HCT116 (cell line): ENCODE measurements around the gene CDH3. TPM values are rescaled to one million over a fixed set of nuclear protein-coding genes. Genes with fewer than 3 reads are reported as not detected.

Experiments
- ATAC-seq: fragments of 200-7000 bp; cut with Tn5 transposase; 2 replicates; pipeline ENCODE4 v1.9.1; 2020; ENCODE audit warnings: mild to moderate bottlenecking, moderate library complexity
- BruUV-seq: library from RNA; stranded (reverse); fragments of 400-500 nt; replicated peaks from 2 replicates; lab custom pipeline; 2021; lab: Mats Ljungman, UMichigan
- CTCF ChIA-PET: fragments of 300-600 bp; sonication (Branson Sonifier 250); formaldehyde crosslinking; loops from one replicate; lab custom pipeline; 2021; ENCODE audit warnings: antibody characterized with exemption; lab: Charles Lee
- POLR2A ChIA-PET: fragments of 300-600, 350-600 bp; sonication (Branson Sonifier 250); formaldehyde crosslinking; loops from one replicate; lab custom pipeline; 2021; ENCODE audit warnings: antibody characterized with exemption; lab: Charles Lee
- RAD21 ChIA-PET, 2 experiments: fragments of 300-600 bp; sonication (Branson Sonifier 250); formaldehyde crosslinking; loops; one replicate each; lab custom pipeline; 2023; ENCODE audit warnings: low total read pairs in 2 of 2; ENCODE audit not compliant: uncharacterized antibody in 2 of 2, unreplicated experiment in 2 of 2, low non-redundant PET in 1 of 2; lab: Charles Lee
- DNase-seq: peaks from one replicate; pipeline ENCODE4 v3.0.0-alpha.2; 2010; ENCODE audit warnings: low read depth, low spot score
- H2AFZ ChIP-seq: fragments of 200-600 bp; shearing (Covaris generic), sonication (generic); 2 replicates; pipeline ENCODE4 v1.6.1; 2017; ENCODE audit warnings: low read depth, mixed run types, mixed read lengths, antibody characterized with exemption, low read length; ENCODE audit not compliant: poor library complexity, severe bottlenecking
- H3K27ac ChIP-seq: 2 replicates; pipeline ENCODE4 v1.5.1; 2012; ENCODE audit warnings: low read depth, low read length
- H3K27me3 ChIP-seq: fragments of 200-600 bp; sonication (generic); 2 replicates; pipeline ENCODE4 v1.6.1; 2016; ENCODE audit warnings: mixed run types, low read length, mixed read lengths; ENCODE audit not compliant: insufficient read depth
- H3K36me3 ChIP-seq, 2 experiments: fragments of 200-500 bp in 1 of 2; fragments of 200-600 bp in 1 of 2; sonication (Bioruptor generic) in 1 of 2; sonication (generic) in 1 of 2; 2 replicates each; pipeline versions ENCODE4 v1.5.1 to v1.6.1; 2014 to 2016; ENCODE audit warnings: low read length in 2 of 2, inconsistent platforms in 1 of 2, mixed read lengths in 1 of 2, mixed run types in 1 of 2; ENCODE audit not compliant: insufficient read depth in 2 of 2, control insufficient read depth in 1 of 2
- H3K4me1 ChIP-seq, 2 experiments: fragments of 200-600 bp in 1 of 2; sonication (generic) in 1 of 2; 2 replicates each; pipeline versions ENCODE4 v1.5.1 to v1.6.1; 2012 to 2017; ENCODE audit warnings: low read length in 2 of 2, inconsistent platforms in 1 of 2, mild to moderate bottlenecking in 1 of 2, mixed read lengths in 1 of 2, mixed run types in 1 of 2, moderate library complexity in 1 of 2; ENCODE audit not compliant: insufficient read depth in 2 of 2, control insufficient read depth in 1 of 2
- H3K4me2 ChIP-seq: fragments of 200-600 bp; sonication (generic); 2 replicates; pipeline ENCODE4 v1.6.1; 2017; ENCODE audit warnings: mixed run types, low read length, mixed read lengths
- H3K4me3 ChIP-seq, 2 experiments: fragments of 200-600 bp in 1 of 2; sonication (generic) in 1 of 2; replicated peaks in 1 of 2; 2 replicates each; pipeline ENCODE4 v1.5.1; 2011 to 2016; ENCODE audit warnings: low read length in 2 of 2, control low read depth in 1 of 2, low read depth in 1 of 2, mild to moderate bottlenecking in 1 of 2, mixed read lengths in 1 of 2, mixed run types in 1 of 2
- H3K79me2 ChIP-seq: fragments of 200-600 bp; sonication (generic); 2 replicates; pipeline ENCODE4 v1.6.1; 2017; ENCODE audit warnings: mild to moderate bottlenecking, mixed run types, low read length, moderate library complexity, mixed read lengths; ENCODE audit not compliant: insufficient read depth
- H3K9ac ChIP-seq: fragments of 200-600 bp; sonication (generic); 2 replicates; pipeline ENCODE4 v1.6.1; 2016; ENCODE audit warnings: low read length, mixed read lengths
- H3K9me2 ChIP-seq: fragments of 200-600 bp; sonication (generic), shearing (Covaris generic); 2 replicates; pipeline ENCODE4 v1.6.1; 2017; ENCODE audit warnings: mixed run types, mild to moderate bottlenecking, moderate library complexity; ENCODE audit not compliant: insufficient read depth
- H3K9me3 ChIP-seq, 2 experiments: fragments of 200-500 bp in 1 of 2; fragments of 200-600 bp in 1 of 2; sonication (Bioruptor generic) in 1 of 2; sonication (generic) in 1 of 2; 2 replicates each; pipeline ENCODE4 v1.6.1; 2014 to 2017; ENCODE audit warnings: low read length in 2 of 2, mixed read lengths in 2 of 2, inconsistent platforms in 1 of 2, low read depth in 1 of 2, mild to moderate bottlenecking in 1 of 2, mixed run types in 1 of 2, moderate library complexity in 1 of 2; ENCODE audit not compliant: control insufficient read depth in 1 of 2, insufficient read depth in 1 of 2
- H4K20me1 ChIP-seq: fragments of 200-600 bp; sonication (generic), shearing (Covaris generic); 2 replicates; pipeline ENCODE4 v1.6.1; 2017; ENCODE audit warnings: mixed run types, mild to moderate bottlenecking, moderate library complexity; ENCODE audit not compliant: insufficient read depth
- CBX3 ChIP-seq: IDR thresholded peaks from 2 replicates; pipeline ENCODE4 v1.6.1; 2012; ENCODE audit warnings: low read depth
- CEBPB ChIP-seq: IDR thresholded peaks from 2 replicates; pipeline ENCODE4 v1.6.1; 2012; ENCODE audit warnings: low read depth
- EGR1 ChIP-seq: IDR thresholded peaks from 2 replicates; pipeline ENCODE4 v1.6.1; 2012; ENCODE audit warnings: low read depth
- EZH2 ChIP-seq: fragments of 200-600 bp; sonication (generic); IDR thresholded peaks from 2 replicates; pipeline ENCODE4 v1.6.1; 2017; ENCODE audit warnings: antibody characterized with exemption, mixed run types
- FOSL1 ChIP-seq: IDR thresholded peaks from 2 replicates; pipeline ENCODE4 v1.6.1; 2012; ENCODE audit warnings: low read depth
- JUND ChIP-seq: IDR thresholded peaks from 2 replicates; pipeline ENCODE4 v1.6.1; 2012
- POLR2AphosphoS5 ChIP-seq: IDR thresholded peaks from 2 replicates; pipeline ENCODE4 v1.6.1; 2011; ENCODE audit warnings: mild to moderate bottlenecking, low read depth, low read length, moderate library complexity
- RAD21 ChIP-seq: IDR thresholded peaks from 2 replicates; pipeline ENCODE4 v1.6.1; 2012; ENCODE audit warnings: low read depth, mild to moderate bottlenecking
- SIN3A ChIP-seq: IDR thresholded peaks from 2 replicates; pipeline ENCODE4 v1.6.1; 2012; ENCODE audit warnings: low read depth
- SP1 ChIP-seq: IDR thresholded peaks from 2 replicates; pipeline ENCODE4 v1.6.1; 2012; ENCODE audit warnings: low read depth
- SRF ChIP-seq: IDR thresholded peaks from 2 replicates; pipeline ENCODE4 v1.6.1; 2012; ENCODE audit warnings: low read depth
- TCF7L2 ChIP-seq: IDR thresholded peaks from 2 replicates; pipeline ENCODE4 v1.7.0; 2011; ENCODE audit warnings: borderline replicate concordance, inconsistent platforms; ENCODE audit not compliant: insufficient read depth, insufficient read length; ENCODE audit errors: extremely low read depth
- YY1 ChIP-seq: IDR thresholded peaks from 2 replicates; pipeline ENCODE4 v1.6.1; 2011; ENCODE audit warnings: low read length, low read depth, moderate library complexity, mild to moderate bottlenecking; ENCODE audit not compliant: insufficient replicate concordance; ENCODE audit errors: extremely low read depth
- ZNF274 ChIP-seq: fragments of 200-500 bp; sonication (Bioruptor generic); IDR thresholded peaks from 2 replicates; pipeline ENCODE4 v1.6.1; 2014; ENCODE audit warnings: mild to moderate bottlenecking, low read depth, low read length, inconsistent platforms
- intact Hi-C: fragments of 100-400 bp; cut with micrococcal nuclease; formaldehyde crosslinking; loops from 2 replicates; pipeline ENCODE4 v1.10.0; 2022
- total RNA-seq: library from RNA; stranded (reverse); gene quantifications from one replicate; pipeline ENCODE4 v1.2.1, GENCODE V29; 2021; ENCODE audit not compliant: unreplicated experiment
- TF ChIP-seq, protein P1 (sequence below): IDR thresholded peaks from 2 replicates; pipeline ENCODE4 v1.6.1; 2012; ENCODE audit warnings: low read depth
- TF ChIP-seq, protein P2 (sequence below): IDR thresholded peaks from 2 replicates; pipeline ENCODE4 v1.6.1; 2011; ENCODE audit warnings: mild to moderate bottlenecking, low read length, moderate library complexity; ENCODE audit not compliant: insufficient replicate concordance; ENCODE audit errors: extremely low read depth
- TF ChIP-seq, protein P3 (sequence below): IDR thresholded peaks from 2 replicates; pipeline ENCODE4 v1.6.1; 2012
- TF ChIP-seq, protein P4 (sequence below), 3 experiments: fragments of 200-600 bp in 1 of 3; sonication (generic) in 1 of 3; IDR thresholded peaks in 2 of 3; conservative IDR thresholded peaks in 1 of 3; 2 replicates each; pipeline ENCODE4 v1.5.1; 2012 to 2017; ENCODE audit warnings: low read depth in 2 of 3, low read length in 2 of 3, antibody characterized with exemption in 1 of 3, borderline replicate concordance in 1 of 3, control low read depth in 1 of 3, mild to moderate bottlenecking in 1 of 3, mixed read lengths in 1 of 3, mixed run types in 1 of 3, moderate library complexity in 1 of 3; ENCODE audit not compliant: insufficient read depth in 1 of 3

CDH3 gene
- total RNA-seq, 1 experiment from 2014 or later, result 94.7 TPM

DNA sequence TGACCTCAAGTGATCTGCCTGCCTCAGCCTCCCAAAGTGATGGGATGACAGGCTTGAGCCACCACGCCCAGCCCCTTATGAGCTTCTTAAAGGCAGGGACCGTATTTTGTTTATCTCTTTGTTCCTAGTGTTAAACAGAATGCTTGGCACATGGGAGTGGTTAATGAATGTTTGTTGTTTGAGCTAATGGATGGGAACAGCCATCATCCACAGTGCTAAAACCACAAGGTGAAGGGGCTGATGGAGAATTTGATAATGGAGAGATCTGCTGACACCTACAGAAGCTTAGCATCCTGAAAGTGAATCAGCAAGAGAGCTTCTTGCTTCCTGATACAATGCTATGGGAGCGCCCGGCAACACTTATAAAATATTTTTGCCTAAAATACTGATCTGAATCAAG is 83.4 kb downstream of the CDH3 start:
- H3K27ac ChIP-seq, result no peak overlapping the region
- ChIA-PET CTCF (no interaction called here), RAD21 (no interaction called here), POLR2A (interaction anchor here (1.2 kb wide), 1 partner anchor 8 kb away, joined by 6 read pairs; the partner anchor contains the start of gene CDH1)
- BruUV-seq, result no TSS peak
- no peak overlapping the region for H3K4me2 ChIP-seq
- H3K79me2 ChIP-seq, result no peaks in the 10 kb centered on the region
- no peak overlapping the region for H2AFZ ChIP-seq
- no peak overlapping the region for H3K4me3 ChIP-seq
- H4K20me1 ChIP-seq, result no peaks in the 10 kb centered on the region
- TF ChIP-seq SIN3A (no peak), SP1 (no peak), SRF (no peak), JUND (no peak), EGR1 (no peak), EZH2 (no peak), FOSL1 (no peak), YY1 (no peak), CBX3 (no peak), TCF7L2 (no peak), POLR2AphosphoS5 (no peak), ZNF274 (no peak), CEBPB (no peak), RAD21 (no peak)
- TF ChIP-seq, protein P1, sequence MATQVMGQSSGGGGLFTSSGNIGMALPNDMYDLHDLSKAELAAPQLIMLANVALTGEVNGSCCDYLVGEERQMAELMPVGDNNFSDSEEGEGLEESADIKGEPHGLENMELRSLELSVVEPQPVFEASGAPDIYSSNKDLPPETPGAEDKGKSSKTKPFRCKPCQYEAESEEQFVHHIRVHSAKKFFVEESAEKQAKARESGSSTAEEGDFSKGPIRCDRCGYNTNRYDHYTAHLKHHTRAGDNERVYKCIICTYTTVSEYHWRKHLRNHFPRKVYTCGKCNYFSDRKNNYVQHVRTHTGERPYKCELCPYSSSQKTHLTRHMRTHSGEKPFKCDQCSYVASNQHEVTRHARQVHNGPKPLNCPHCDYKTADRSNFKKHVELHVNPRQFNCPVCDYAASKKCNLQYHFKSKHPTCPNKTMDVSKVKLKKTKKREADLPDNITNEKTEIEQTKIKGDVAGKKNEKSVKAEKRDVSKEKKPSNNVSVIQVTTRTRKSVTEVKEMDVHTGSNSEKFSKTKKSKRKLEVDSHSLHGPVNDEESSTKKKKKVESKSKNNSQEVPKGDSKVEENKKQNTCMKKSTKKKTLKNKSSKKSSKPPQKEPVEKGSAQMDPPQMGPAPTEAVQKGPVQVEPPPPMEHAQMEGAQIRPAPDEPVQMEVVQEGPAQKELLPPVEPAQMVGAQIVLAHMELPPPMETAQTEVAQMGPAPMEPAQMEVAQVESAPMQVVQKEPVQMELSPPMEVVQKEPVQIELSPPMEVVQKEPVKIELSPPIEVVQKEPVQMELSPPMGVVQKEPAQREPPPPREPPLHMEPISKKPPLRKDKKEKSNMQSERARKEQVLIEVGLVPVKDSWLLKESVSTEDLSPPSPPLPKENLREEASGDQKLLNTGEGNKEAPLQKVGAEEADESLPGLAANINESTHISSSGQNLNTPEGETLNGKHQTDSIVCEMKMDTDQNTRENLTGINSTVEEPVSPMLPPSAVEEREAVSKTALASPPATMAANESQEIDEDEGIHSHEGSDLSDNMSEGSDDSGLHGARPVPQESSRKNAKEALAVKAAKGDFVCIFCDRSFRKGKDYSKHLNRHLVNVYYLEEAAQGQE, result no peak
- TF ChIP-seq, protein P2, sequence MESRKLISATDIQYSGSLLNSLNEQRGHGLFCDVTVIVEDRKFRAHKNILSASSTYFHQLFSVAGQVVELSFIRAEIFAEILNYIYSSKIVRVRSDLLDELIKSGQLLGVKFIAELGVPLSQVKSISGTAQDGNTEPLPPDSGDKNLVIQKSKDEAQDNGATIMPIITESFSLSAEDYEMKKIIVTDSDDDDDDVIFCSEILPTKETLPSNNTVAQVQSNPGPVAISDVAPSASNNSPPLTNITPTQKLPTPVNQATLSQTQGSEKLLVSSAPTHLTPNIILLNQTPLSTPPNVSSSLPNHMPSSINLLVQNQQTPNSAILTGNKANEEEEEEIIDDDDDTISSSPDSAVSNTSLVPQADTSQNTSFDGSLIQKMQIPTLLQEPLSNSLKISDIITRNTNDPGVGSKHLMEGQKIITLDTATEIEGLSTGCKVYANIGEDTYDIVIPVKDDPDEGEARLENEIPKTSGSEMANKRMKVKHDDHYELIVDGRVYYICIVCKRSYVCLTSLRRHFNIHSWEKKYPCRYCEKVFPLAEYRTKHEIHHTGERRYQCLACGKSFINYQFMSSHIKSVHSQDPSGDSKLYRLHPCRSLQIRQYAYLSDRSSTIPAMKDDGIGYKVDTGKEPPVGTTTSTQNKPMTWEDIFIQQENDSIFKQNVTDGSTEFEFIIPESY, result no peak
- TF ChIP-seq, protein P3, sequence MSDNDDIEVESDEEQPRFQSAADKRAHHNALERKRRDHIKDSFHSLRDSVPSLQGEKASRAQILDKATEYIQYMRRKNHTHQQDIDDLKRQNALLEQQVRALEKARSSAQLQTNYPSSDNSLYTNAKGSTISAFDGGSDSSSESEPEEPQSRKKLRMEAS, result no peak
- TF ChIP-seq, protein P4, sequence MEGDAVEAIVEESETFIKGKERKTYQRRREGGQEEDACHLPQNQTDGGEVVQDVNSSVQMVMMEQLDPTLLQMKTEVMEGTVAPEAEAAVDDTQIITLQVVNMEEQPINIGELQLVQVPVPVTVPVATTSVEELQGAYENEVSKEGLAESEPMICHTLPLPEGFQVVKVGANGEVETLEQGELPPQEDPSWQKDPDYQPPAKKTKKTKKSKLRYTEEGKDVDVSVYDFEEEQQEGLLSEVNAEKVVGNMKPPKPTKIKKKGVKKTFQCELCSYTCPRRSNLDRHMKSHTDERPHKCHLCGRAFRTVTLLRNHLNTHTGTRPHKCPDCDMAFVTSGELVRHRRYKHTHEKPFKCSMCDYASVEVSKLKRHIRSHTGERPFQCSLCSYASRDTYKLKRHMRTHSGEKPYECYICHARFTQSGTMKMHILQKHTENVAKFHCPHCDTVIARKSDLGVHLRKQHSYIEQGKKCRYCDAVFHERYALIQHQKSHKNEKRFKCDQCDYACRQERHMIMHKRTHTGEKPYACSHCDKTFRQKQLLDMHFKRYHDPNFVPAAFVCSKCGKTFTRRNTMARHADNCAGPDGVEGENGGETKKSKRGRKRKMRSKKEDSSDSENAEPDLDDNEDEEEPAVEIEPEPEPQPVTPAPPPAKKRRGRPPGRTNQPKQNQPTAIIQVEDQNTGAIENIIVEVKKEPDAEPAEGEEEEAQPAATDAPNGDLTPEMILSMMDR (IDR thresholded peaks at IDR 0.05 in 2 of 3, conservative IDR thresholded peaks at IDR 0.05 in 1 of 3; ENCODE audit: borderline replicate concordance in 1 of 3, insufficient read depth in 1 of 3, low read depth in 2 of 3, low read length in 2 of 3), result no peak
- intact Hi-C loops, result no loop called here
- no peaks in the 10 kb centered on the region for H3K9me3 ChIP-seq
- ATAC-seq (no peak), DNase-seq (no peak)
- H3K4me1 ChIP-seq, result peaks cover 13 to 19% of the 10 kb centered on the region in 2 experiments
- no peak overlapping the region for H3K9ac ChIP-seq
- H3K27me3 ChIP-seq, result no peaks in the 10 kb centered on the region
- H3K9me2 ChIP-seq, result no peaks in the 10 kb centered on the region
- no peaks in the 10 kb centered on the region for H3K36me3 ChIP-seq
